ENCODE data around the gene TSEN15. TPM values are rescaled to one million over a fixed set of nuclear protein-coding genes. Genes with fewer than 3 reads are reported as not detected.

Gene TSEN15
- total RNA-seq, 1 donor from 2014 or later: 30.4 TPM

DNA sequence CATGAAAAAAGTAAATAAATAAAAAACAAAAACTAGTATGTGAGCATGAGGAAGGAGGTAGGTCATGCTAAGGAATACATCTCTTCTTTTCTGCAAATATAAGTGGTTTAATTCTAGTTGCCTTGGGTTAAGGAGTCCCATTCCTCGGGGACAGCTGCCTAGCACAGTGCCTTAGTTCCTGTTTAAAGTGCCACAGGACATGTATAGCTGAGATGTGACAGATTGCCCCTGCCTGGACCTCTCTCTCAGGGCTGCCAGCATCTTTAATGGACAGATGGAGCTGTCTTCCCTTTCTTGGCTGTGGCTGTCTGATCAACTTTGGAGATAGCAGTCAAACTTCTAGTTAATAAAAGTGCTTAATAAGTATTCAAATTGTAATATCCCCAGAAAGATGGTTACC lies 50.0 kb downstream of the TSEN15 start:
- DNase-seq: no peak

DNA sequence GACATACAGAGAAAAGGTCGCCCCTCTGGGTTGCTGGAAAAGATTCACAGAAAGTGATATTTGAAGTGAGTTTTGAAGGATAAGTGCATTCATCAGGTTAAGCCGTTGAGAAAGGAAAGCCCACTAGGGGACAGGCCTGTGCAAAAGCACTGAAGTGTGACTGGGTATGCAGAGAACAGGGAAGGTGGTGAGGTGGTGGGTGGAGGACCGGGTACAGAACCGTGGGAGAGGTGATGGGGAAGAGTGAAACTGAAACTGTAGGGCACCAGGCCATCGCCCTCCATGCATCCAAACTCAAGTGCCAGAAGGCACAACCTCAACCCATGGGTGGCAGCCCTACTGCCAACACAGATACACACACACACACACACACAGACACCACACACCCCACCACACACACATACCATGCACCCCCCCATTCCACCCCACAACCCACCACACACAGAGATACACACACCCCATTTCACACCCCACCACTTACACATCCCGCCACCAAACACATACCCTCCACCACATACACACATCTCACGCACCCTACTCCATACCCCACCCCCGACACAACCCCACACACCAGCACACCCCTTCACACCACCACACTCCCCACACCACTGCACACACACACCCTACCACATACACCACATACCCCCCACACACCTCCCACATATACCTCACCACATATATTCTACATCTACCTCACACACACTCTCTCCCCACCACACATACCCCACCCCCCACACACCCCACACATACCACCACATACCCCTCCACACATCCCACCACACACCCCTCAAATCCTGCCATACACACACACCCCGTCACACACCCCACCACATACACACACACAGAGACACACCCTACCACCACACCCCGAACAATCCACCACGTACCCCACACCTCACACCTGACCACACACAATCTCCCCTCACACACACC lies 59.0 kb downstream of the TSEN15 start:
- no peak for DNase-seq

DNA sequence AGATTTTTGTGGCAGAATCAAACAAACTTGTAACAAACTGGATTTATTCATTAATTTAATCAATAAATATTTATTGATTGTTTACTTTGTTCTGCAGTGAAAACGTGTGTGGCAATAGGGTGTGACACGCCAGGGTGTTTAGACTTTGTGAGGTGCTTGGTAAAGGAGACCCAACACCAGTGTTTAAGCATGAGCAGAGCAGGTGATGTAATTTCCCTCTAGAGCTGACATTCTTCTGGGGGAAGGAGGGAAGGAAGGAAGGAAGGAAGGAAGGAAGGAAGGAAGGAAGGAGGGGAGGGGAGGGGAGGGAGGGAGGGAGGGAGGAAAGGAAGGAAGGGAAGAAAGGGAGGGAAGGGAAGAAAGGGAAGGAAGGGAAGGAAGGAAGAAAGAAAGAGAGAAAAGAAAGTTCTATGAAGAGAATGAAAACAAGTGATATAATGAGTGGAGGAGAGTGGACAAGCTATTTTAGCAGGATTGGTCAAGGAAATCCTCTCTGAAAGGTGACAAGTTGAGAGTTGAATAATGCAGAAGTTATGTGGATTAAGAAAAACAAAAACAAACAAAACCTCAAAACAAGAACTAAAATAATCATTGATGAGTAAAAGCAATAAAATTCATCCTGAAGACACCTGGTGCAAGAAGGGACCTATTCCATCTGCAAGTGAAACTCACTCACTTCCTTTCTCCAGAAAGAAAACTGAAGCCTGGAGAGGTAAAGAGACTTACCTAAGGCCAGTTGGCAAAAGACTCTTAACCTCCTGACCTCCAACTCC lies 60.8 kb downstream of the TSEN15 start:
- no peak for DNase-seq

DNA sequence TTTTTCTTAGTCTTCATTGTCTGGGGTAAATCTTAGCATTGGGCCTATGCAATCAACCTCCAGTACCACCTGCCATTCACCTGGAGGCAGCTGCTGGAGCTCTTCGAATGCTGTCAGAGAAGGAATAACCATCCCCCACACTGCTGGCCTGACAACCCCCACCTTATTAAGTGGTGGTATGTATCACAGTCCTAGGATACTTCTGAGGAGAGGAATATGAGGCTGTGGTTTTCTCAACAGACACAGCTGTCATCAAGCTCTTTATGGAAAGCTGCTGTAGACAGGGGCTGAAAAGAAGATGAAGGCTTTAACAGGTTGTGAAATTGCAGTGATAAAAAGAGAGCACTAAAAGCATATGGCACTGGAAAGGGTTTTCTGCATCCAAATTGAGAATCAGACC lies 61.7 kb downstream of the TSEN15 start:
- DNase-seq: no peak

DNA sequence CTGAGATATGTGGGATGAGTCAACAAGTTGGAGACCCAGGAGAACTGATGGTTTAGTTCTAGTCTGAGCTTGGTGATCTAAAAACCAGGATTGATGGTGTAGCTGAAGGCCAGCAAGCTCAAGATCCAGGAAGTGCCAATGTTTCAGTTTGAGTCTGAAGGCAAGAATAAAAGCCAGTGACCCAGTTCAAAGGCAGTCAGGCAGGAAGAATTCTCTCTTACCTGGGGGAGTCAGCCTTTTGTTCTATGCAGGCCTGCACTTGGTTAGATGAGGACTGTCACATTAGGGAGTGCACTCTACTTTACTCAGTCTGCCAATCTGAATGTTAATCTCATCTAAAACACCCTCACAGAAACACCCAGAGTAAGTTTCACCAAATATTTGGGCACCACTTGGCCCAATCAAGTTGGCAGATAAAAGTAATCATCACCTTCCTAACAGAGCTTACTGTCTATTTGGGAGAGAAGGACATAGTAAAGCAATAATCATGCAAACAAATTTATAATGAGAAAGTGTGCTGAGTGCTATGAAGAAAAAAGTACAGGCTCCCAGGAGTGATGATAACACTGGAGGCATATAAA lies 63.4 kb downstream of the TSEN15 start:
- no peak for DNase-seq

DNA sequence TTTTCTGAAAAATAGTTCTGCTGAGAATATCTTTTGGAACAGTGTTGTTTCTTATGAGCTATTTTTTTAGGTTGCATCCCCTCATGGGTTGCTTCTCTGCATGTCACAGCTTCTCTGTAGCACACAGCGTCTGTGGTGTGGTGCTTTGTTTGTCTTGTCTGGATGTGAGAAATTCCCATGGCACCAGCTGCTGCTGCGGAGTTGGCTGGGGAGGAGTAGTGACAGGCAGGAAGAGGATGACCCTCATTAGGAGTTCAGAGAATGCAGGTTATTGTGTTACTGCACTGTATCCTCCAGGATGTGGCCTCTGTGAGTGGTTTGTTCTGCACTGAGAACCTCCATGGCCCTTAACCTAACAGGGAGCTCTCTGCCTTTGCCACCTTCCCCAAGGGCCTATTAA lies 64.8 kb downstream of the TSEN15 start:
- no peak for DNase-seq

DNA sequence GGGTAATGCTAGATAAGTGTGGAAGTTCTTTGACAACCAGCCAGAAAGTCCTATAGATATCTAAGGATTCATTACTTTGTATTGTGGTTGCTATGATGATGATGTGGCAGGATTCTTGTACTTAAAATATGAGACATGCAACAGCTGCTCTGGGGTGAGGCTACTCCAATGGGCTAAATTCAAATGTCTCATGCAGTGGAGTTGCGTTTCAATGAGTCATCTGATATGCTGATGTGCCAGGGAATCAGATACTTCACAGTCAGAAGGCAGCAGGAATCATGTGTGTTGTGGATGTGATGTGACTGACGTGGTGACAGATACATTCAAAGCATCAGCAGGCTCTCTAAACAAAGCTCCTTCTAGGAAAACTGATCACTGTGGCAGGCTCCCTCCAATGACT lies 66.5 kb downstream of the TSEN15 start:
- no peak for DNase-seq

Other genes with a start within 250 kb of the TSEN15 start
- 61.0 TPM for gene RGL1, start 246.6 kb upstream of the TSEN15 start, total RNA-seq
- gene COLGALT2, start 14.0 kb upstream of the TSEN15 start, total RNA-seq: 10.1 TPM

All from occipital lobe (tissue), 2 donors.